Measurements from ENCODE around the gene ZSCAN18.

- TF ChIP-seq POLR2A (IDR thresholded peaks at IDR 0.05; ENCODE audit: low read length): no peak
- no peak for TF ChIP-seq GATA1 (IDR thresholded peaks at IDR 0.05; ENCODE audit: low read depth, low read length)
Observed at GRCh38 chr19:58098682-58098998, 609 bp upstream of the ZSCAN18 start.

All from erythroblast (primary cell).